HG03520 (cell line): ENCODE measurements around the gene MYO1D.
A peak's percentile ranks its signal among the peaks of the same experiment; 100 is the strongest.

Experiments used
- ATAC-seq: cut with Tn5 transposase; IDR thresholded peaks from one replicate; pipeline ENCODE4 v1.9.1; 2021; ENCODE audit warnings: mild to moderate bottlenecking, moderate library complexity; ENCODE audit not compliant: unreplicated experiment

The MYO1D gene

DNA sequence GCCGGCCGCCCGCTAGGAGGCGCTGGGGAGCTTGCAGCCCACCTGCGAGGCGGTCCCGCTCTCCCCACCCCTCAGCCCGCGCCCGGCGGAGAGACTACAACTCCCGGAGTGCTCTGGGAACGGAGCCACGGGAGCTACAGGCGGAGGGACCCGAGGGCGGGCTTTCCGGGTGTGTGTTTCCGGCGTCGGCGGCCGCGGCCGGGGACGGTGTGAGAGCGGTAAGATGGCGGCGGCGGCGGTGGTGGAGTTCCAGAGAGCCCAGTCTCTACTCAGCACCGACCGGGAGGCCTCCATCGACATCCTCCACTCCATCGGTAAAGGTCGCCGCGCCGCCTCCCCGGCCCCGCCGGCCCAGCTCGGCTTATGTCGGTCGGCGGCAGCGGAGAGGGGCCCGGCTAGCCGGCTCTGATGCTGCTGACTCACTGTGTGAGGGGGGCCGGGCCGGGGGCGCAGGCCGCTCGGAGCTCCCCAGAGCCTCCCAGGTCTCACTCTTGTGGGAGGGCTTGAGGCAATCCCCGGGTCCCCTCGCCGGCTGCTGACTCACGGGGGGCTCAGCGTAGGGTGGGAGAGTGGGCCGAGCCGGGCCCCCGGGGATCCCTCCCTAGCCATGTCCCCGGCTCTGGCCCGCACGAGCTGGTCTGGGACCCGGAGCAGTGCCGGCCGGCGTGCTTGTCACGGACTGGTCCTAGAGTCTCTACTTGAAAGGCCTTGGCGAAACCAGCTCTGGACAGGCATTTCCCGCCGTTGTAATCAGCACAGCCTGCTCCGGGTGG lies 432.4 kb downstream of the MYO1D start, which contains the start of gene PSMD11:
Gene PSMD11, plus strand, starts transcription at position 210 of the 773 bp plus-strand sequence. Its CDS starts 14 bp downstream, at position 224.
- peak; percentile 87 for ATAC-seq

DNA sequence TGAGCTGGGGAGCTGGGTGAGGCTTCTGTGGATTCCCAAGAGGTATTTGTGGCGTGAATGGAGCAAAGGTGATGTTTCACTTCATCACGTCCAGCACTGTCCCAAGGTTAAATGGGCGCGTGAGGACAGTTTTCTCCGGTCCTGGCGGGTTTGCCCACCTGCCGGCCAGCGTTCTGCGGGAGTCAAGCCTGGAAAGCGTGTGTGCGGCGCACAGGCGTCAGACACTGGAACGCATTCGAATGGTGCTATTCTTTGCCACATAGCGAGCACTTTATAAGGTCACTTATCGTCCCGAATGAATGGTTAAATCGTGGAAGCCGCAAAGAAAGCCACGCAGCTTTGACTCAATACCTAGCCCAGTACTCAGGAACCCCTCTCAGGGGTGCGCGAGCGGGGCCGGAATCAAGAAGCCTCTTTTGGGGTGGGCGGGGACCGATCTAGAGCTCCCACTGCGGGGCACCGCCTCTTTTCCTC lies 433.1 kb downstream of the MYO1D start:
- ATAC-seq, result no peak
